NCI-H187 treated with DMSO at 0.1 percent for 48 hours (cell line): Measurements from ENCODE around the gene CNDP1.

Source experiments
- DNase-seq: peaks from one replicate; lab custom pipeline; 2025; lab: John Stamatoyannopoulos, UW

The CNDP1 gene

GRCh38 chr18:74587441-74587840 lies 53.1 kb downstream of the CNDP1 start:
- no peak for DNase-seq

- DNase-seq: no peak
Measured at GRCh38 chr18:74589021-74589420, 54.7 kb downstream of the CNDP1 start.

GRCh38 chr18:74589811-74590210 lies 55.5 kb downstream of the CNDP1 start:
- no peak for DNase-seq

GRCh38 chr18:74590671-74591070 lies 56.4 kb downstream of the CNDP1 start:
- DNase-seq: no peak

GRCh38 chr18:74595431-74595830 lies 61.1 kb downstream of the CNDP1 start:
- no peak for DNase-seq

- no peak for DNase-seq
Measured at GRCh38 chr18:74597034-74597661, 62.8 kb downstream of the CNDP1 start.

GRCh38 chr18:74597662-74598349 lies 63.5 kb downstream of the CNDP1 start, which contains the start of gene ZNF407:
Gene ZNF407, plus strand, starts transcription at chr18:74597870. Its CDS starts 33,150 bp downstream, at chr18:74631020.
- DNase-seq: peak; percentile 60

- DNase-seq: no peak
Measured at GRCh38 chr18:74598350-74599001, 64.2 kb downstream of the CNDP1 start.

GRCh38 chr18:74604361-74604760 lies 70.1 kb downstream of the CNDP1 start:
- no peak for DNase-seq

- no peak for DNase-seq
Measured at GRCh38 chr18:74604774-74605173, 70.5 kb downstream of the CNDP1 start.

GRCh38 chr18:74608681-74609080 lies 74.4 kb downstream of the CNDP1 start:
- DNase-seq: no peak

- no peak for DNase-seq
Measured at GRCh38 chr18:74609535-74609934, 75.2 kb downstream of the CNDP1 start.

GRCh38 chr18:74610051-74610615 lies 75.8 kb downstream of the CNDP1 start:
- DNase-seq: no peak

- no peak for DNase-seq
Measured at GRCh38 chr18:74610860-74611259, 76.6 kb downstream of the CNDP1 start.

- no peak for DNase-seq
Measured at GRCh38 chr18:74611765-74612164, 77.5 kb downstream of the CNDP1 start.

GRCh38 chr18:74613381-74613780 lies 79.1 kb downstream of the CNDP1 start:
- no peak for DNase-seq

GRCh38 chr18:74616494-74616893 lies 82.2 kb downstream of the CNDP1 start:
- no peak for DNase-seq

- no peak for DNase-seq
Measured at GRCh38 chr18:74617486-74617885, 83.2 kb downstream of the CNDP1 start.

- DNase-seq: no peak
Measured at GRCh38 chr18:74622072-74622471, 87.8 kb downstream of the CNDP1 start.

GRCh38 chr18:74623047-74623816 lies 88.9 kb downstream of the CNDP1 start:
- DNase-seq: no peak

- DNase-seq: no peak
Measured at GRCh38 chr18:74624466-74624865, 90.2 kb downstream of the CNDP1 start.

- DNase-seq: no peak
Measured at GRCh38 chr18:74625157-74625556, 90.9 kb downstream of the CNDP1 start.
